HepG2 (cell line): Measurements from ENCODE around the gene CHMP4B. TPM values are rescaled to one million over a fixed set of nuclear protein-coding genes. Genes with fewer than 3 reads are reported as not detected.

ENCODE experiments used
- CHCHD3 ChIP-seq: sonication (generic); formaldehyde crosslinking; IDR thresholded peaks from 2 replicates; pipeline ENCODE4 v1.8.0; 2022; ENCODE audit warnings: mild to moderate bottlenecking, missing genetic modification reagents, moderate library complexity
- FOXJ3 ChIP-seq: sonication (generic); formaldehyde crosslinking; IDR thresholded peaks from 2 replicates; pipeline ENCODE4 v1.4.0; 2020; ENCODE audit warnings: missing genetic modification reagents, mild to moderate bottlenecking, borderline replicate concordance
- GABPA ChIP-seq, 2 experiments: IDR thresholded peaks; 2 replicates each; pipeline ENCODE4 v1.6.1; 2011 to 2016; ENCODE audit warnings: low read depth in 2 of 2, low read length in 1 of 2, missing biosample characterization in 1 of 2, missing genetic modification characterization in 1 of 2
- SMYD3 ChIP-seq: sonication (generic); formaldehyde crosslinking; IDR thresholded peaks from 2 replicates; pipeline ENCODE4 v1.8.1; 2023; ENCODE audit warnings: mild to moderate bottlenecking, missing genetic modification reagents
- ZBTB7A ChIP-seq: sonication (generic); formaldehyde crosslinking; IDR thresholded peaks from 2 replicates; pipeline ENCODE4 v1.8.0; 2022; ENCODE audit warnings: mild to moderate bottlenecking, missing genetic modification reagents
- ZNF12 ChIP-seq: sonication (generic); formaldehyde crosslinking; IDR thresholded peaks from 2 replicates; pipeline ENCODE4 v1.5.0; 2020; ENCODE audit warnings: missing genetic modification reagents
- ZNF335 ChIP-seq: sonication (generic); formaldehyde crosslinking; IDR thresholded peaks from 2 replicates; pipeline ENCODE4 v1.4.0; 2020; ENCODE audit warnings: missing genetic modification reagents
- ZNF367 ChIP-seq: sonication (generic); formaldehyde crosslinking; IDR thresholded peaks from 2 replicates; pipeline ENCODE4 v1.4.0; 2020; ENCODE audit warnings: missing genetic modification reagents, borderline replicate concordance
- ZNF652 ChIP-seq: IDR thresholded peaks from 2 replicates; pipeline ENCODE4 v1.6.1; 2016; ENCODE audit warnings: low read depth, borderline replicate concordance
- polyA plus RNA-seq, 8 experiments: library from polyadenylated mRNA; depleted of rRNA in 3 of 8; stranded (reverse) in 7 of 8; unstranded in 1 of 8; fragments of >200 nt; fragmentation: Illumina TruSeq in 4 of 8; extraction: Trizol in 4 of 8; gene quantifications; 2 replicates each; pipeline versions ENCODE4 v1.2.1 to v1.2.3, GENCODE V29; 2011 to 2016; ENCODE audit warnings: low read depth in 4 of 8, missing spikeins in 1 of 8, mixed read lengths in 1 of 8; ENCODE audit not compliant: insufficient read depth in 1 of 8
- total RNA-seq, 5 experiments: library from RNA; depleted of rRNA; stranded (reverse); fragments of >200 nt; fragmentation: Illumina TruSeq; extraction: Trizol; gene quantifications; 2 replicates each; pipeline ENCODE4 v1.2.3, GENCODE V29; 2016; ENCODE audit warnings: low read depth in 1 of 5
- TF ChIP-seq, protein P1 (sequence below): sonication (generic); formaldehyde crosslinking; conservative IDR thresholded peaks from 2 replicates; pipeline ENCODE4 v1.8.0; 2022; ENCODE audit warnings: mild to moderate bottlenecking, moderate library complexity, missing genetic modification reagents
- TF ChIP-seq, protein P2 (sequence below), 2 experiments: sonication (generic) in 1 of 2; formaldehyde crosslinking in 1 of 2; IDR thresholded peaks; 2 replicates each; pipeline versions ENCODE4 v1.5.1 to v1.6.1; 2011 to 2020; ENCODE audit warnings: borderline replicate concordance in 1 of 2, low read depth in 1 of 2, low read length in 1 of 2, mild to moderate bottlenecking in 1 of 2, missing genetic modification reagents in 1 of 2, moderate library complexity in 1 of 2
- TF ChIP-seq, protein P3 (sequence below): sonication (generic); formaldehyde crosslinking; IDR thresholded peaks from 2 replicates; pipeline ENCODE4 v1.5.1; 2020; ENCODE audit warnings: mild to moderate bottlenecking, missing genetic modification reagents, moderate library complexity
- TF ChIP-seq, protein P4 (sequence below): conservative IDR thresholded peaks from 2 replicates; pipeline ENCODE4 v1.6.1; 2018; ENCODE audit warnings: missing genetic modification reagents
- TF ChIP-seq, protein P5 (sequence below): sonication (generic); formaldehyde crosslinking; IDR thresholded peaks from 2 replicates; pipeline ENCODE4 v1.9.0; 2021; ENCODE audit warnings: missing genetic modification reagents, borderline replicate concordance

CHMP4B gene
- total and polyA plus RNA-seq, 2 of the 13 experiments (the other 11 are each of a cell fraction or from before 2014, with no cell fraction given), result 40.1 to 45.6 TPM

DNA sequence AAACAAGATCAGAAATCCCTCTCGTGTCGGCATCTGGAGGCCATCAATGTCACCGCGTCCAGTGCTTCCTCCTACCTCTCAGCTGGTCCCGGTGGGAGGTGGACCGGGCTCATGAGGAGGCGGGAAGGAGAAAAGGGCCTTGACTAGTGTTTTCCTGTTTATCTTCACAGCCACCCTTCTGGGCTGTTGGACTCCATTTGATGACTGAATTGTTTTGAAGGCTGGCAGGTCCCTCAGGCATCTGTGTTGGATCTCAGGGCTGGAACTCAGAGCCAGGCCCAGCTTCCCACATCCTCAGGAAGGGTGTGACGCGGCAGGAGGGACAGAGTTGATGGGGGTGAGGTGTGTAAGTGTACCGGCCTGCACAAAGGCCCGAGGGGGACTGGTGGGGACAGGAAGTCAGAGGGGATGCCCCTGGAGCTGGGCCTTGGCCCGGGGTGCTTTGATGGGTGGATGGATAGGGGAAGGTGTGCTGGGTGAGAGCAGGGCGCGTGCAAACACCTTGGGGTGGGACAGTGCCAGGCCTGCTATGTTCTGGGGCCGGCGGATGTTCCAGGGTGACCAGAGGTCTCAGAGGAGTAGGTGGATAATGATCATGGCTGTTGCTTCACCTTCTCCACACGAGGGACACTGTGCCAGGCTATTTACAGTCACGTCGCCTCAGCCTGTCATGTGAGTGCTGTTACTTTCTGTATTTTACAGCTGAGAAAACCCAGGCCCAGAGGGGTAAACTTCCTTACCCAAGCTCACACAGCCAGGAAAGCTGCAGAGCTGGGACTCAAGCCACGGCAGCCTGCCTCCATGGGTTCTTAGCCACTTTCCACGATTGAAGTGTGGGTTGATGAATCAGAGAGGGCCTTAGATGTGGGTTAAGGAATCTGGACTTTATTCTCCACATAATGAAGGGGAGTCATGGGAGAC is 17.9 kb upstream of the CHMP4B start (continued):
- TF ChIP-seq, protein P1, sequence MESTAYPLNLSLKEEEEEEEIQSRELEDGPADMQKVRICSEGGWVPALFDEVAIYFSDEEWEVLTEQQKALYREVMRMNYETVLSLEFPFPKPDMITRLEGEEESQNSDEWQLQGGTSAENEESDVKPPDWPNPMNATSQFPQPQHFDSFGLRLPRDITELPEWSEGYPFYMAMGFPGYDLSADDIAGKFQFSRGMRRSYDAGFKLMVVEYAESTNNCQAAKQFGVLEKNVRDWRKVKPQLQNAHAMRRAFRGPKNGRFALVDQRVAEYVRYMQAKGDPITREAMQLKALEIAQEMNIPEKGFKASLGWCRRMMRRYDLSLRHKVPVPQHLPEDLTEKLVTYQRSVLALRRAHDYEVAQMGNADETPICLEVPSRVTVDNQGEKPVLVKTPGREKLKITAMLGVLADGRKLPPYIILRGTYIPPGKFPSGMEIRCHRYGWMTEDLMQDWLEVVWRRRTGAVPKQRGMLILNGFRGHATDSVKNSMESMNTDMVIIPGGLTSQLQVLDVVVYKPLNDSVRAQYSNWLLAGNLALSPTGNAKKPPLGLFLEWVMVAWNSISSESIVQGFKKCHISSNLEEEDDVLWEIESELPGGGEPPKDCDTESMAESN (CRISPR knock-in tag), result 0 out of 2 replicates have a peak, but pooled peaks have one; percentile 37
- TF ChIP-seq, protein P2, sequence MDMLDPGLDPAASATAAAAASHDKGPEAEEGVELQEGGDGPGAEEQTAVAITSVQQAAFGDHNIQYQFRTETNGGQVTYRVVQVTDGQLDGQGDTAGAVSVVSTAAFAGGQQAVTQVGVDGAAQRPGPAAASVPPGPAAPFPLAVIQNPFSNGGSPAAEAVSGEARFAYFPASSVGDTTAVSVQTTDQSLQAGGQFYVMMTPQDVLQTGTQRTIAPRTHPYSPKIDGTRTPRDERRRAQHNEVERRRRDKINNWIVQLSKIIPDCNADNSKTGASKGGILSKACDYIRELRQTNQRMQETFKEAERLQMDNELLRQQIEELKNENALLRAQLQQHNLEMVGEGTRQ (IDR thresholded peaks at IDR 0.05; ENCODE audit: low read depth, low read length), result no peak
- TF ChIP-seq, protein P2 (CRISPR knock-in tag; IDR thresholded peaks at IDR 0.05; ENCODE audit: borderline replicate concordance), result no peak
- TF ChIP-seq SMYD3 (CRISPR knock-in tag) (0 out of 2 replicates have a peak, but pooled peaks have one; percentile 70), ZNF335 (CRISPR knock-in tag) (no peak), GABPA (IDR thresholded peaks at IDR 0.05; ENCODE audit: low read depth, low read length) (no peak), GABPA (CRISPR knock-in tag; IDR thresholded peaks at IDR 0.05; ENCODE audit: low read depth) (no peak), CHCHD3 (no peak), FOXJ3 (no peak), ZNF12 (no peak; the same call in 1 of the 2 replicates), ZBTB7A (no peak), ZNF652 (CRISPR knock-in tag) (no peak), ZNF367 (CRISPR knock-in tag) (no peak)
- TF ChIP-seq, protein P3, sequence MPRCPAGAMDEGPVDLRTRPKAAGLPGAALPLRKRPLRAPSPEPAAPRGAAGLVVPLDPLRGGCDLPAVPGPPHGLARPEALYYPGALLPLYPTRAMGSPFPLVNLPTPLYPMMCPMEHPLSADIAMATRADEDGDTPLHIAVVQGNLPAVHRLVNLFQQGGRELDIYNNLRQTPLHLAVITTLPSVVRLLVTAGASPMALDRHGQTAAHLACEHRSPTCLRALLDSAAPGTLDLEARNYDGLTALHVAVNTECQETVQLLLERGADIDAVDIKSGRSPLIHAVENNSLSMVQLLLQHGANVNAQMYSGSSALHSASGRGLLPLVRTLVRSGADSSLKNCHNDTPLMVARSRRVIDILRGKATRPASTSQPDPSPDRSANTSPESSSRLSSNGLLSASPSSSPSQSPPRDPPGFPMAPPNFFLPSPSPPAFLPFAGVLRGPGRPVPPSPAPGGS, result no peak
- TF ChIP-seq, protein P4, sequence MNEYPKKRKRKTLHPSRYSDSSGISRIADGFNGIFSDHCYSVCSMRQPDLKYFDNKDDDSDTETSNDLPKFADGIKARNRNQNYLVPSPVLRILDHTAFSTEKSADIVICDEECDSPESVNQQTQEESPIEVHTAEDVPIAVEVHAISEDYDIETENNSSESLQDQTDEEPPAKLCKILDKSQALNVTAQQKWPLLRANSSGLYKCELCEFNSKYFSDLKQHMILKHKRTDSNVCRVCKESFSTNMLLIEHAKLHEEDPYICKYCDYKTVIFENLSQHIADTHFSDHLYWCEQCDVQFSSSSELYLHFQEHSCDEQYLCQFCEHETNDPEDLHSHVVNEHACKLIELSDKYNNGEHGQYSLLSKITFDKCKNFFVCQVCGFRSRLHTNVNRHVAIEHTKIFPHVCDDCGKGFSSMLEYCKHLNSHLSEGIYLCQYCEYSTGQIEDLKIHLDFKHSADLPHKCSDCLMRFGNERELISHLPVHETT, result no peak
- TF ChIP-seq, protein P5, sequence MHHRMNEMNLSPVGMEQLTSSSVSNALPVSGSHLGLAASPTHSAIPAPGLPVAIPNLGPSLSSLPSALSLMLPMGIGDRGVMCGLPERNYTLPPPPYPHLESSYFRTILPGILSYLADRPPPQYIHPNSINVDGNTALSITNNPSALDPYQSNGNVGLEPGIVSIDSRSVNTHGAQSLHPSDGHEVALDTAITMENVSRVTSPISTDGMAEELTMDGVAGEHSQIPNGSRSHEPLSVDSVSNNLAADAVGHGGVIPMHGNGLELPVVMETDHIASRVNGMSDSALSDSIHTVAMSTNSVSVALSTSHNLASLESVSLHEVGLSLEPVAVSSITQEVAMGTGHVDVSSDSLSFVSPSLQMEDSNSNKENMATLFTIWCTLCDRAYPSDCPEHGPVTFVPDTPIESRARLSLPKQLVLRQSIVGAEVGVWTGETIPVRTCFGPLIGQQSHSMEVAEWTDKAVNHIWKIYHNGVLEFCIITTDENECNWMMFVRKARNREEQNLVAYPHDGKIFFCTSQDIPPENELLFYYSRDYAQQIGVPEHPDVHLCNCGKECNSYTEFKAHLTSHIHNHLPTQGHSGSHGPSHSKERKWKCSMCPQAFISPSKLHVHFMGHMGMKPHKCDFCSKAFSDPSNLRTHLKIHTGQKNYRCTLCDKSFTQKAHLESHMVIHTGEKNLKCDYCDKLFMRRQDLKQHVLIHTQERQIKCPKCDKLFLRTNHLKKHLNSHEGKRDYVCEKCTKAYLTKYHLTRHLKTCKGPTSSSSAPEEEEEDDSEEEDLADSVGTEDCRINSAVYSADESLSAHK (CRISPR knock-in tag), result no peak
